ENCODE results near the gene DHCR24.

The DHCR24 gene

DNA sequence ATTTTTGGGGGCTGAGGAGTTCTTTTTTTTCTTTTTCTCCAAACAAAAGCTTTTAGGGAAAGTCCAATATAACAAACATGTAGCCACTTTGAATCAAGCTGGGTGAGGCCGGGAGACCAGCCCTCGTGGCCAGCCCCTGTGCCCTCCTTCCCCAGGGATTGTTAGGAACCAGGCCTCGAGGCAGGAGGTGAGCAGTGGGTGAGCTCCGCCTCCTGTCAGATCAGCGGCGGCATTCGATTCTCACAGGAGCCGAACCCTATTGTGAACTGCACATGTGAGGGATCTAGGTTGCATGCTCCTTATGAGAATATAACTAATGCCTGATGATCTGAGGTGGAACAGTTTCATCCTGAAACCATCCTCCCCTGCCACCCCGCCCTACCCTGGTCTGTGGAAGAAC, 44.0 kb downstream of the DHCR24 start:
- no peak for DNase-seq

DNA sequence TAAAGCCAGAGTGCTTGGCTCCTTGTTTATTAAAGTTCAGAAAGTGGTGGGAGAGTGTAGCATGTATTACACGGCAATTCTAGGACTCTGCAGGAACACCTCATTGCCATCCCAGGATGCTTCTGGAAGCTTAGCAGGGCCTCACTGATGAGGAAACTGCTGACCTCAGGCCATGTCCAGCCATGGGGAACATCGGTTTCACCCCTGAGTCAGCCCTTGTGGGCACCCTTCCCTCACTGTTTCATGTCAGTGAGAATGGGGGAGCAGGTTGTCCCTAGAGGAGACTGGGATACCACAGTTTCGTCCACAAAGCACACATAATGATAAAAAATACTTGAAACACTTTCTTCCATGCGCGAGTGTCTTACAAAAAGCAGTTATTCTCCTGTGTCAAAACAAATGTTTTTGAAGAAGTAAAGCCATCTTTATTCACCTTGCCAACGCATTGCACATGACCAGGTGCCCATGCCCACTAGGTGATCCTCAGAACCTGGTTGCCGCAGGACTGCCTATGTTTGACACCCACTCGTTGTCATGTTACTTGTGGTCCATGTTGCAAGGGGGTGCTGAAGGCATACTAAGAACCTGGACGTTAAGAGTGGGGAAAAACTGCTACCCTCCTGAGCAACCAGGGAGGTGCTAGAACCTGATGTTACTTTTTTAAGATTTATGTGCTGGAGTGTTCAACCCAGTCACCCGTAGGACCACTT, 44.6 kb downstream of the DHCR24 start:
- no peak for DNase-seq

DNA sequence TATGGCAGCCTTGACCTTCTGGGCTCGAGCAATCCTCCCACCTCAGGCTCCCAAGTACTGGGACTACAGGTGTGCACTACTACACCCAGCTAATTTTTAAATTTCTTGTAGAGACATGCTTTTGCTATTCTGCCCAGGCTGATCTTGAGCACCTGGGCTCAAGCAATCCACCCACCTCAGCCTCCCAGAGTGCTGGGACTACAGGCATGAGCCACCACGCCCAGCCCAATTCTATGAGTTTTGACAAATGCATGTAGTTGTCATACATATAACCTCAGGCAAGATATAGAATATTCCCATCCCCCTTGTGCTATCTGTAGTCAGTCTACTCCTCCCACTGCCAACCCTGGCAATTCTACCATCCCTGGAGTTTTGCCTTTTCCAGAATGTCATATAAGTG, 47.2 kb downstream of the DHCR24 start:
- DNase-seq, result no peak

DNA sequence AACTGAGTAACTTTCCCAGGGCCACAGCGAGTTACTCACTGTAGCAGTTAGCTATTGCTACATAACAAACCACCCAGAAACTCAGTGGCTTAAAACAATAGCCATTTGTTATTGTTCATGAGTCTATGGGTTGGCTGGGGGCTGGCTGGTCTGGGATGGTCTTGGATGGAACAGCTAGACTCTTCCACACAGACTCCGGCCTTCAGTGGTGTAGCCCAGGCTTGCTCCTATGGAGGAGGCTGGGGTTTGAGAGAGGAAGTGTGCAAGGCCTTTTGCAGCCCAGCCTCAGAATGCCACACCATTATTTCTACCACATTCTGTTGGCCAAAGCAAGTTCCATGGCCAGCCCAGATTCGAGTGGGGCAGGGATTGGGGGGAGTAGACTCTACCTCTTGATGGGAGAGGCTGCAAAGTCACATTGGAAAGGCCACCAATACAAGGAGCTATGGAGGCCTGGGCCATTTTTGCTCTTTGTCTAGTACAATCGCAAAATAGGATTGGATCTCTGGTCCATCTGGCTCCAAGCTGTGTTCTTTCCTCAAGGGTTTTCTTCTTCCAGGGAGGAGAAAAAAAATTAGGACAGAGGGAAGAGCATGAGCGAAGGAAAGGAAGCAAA, 48.3 kb downstream of the DHCR24 start:
- no peak for DNase-seq

DNA sequence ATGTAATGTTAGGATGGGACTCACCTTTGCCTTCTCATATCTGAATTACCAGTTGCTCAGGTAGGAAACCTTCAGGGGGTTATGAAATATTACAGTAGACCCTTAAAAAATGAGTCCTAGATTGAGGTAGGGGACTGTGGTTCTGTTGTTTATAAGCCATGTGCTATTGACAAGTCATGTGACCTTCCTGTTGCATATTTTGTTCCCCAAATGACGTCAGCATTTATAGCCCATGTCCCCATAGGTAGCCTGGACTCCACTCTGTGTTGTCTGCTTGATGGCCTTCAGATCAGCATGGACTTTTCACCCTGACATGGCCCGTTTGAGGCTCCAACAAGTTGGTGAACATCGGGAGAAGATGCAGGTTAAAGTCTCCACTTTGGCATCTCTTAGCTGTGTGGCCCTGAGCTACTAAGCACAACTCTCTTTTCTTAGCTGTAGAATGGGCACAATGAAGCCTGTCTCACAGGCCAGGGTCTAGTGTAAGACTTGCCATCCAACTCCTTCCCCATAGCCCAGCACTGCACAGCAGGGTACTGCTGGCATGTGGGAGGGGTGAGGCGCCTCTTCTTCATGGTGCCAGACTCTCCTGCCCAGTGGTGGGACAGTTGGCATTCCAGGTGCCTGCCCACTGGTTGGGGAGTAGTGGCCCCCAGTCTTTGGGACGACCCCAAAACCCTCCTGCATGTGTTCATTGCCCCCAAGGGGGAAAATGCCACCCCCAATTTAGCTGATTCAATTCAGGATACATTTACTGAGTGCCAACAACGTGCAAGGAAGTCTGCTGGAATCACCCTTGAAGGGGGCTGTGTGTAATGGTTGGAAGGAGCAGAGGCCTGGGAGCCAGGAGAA, 49.8 kb downstream of the DHCR24 start:
- DNase-seq, result no peak

DNA sequence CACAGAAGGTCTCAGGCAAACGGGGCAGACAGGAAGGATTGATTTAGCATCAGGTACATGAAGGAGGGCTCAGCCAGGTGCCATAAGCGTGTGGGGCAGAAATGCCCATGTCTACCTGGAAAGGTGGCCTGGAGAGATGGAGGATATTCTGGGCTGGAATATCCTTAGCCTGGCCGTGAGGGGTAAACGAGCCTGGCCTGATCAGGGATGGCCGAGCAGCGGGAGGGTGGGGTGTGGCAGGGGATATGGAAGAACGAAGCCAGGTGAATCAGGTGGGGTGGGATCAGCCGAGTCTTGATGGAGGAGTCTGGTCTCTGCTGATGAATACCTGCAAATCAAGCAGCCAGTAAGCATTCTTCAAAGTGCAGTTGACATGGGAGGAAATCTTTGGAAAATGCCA, 50.4 kb downstream of the DHCR24 start:
- no peak for DNase-seq

DNA sequence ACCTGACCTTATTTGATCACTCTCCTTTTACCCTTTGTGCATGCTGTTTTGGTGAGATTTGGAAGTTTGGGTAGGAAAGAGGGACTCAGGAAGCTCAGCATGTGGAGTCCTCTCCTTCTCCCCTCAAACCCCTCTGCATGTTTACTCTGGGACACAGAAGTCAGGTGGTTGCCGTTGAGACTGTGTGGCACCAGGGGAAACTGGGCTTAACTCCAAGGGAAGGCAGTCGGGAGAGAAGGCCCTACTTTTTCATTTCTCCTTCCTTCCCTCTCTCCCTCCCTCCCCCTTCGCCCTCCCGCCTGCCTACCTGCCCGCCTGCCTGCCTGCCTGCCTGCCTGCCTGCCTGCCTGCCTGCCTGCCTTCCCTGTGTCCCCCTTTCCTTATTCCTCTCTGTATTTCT, 51.0 kb downstream of the DHCR24 start:
- no peak for DNase-seq

DNA sequence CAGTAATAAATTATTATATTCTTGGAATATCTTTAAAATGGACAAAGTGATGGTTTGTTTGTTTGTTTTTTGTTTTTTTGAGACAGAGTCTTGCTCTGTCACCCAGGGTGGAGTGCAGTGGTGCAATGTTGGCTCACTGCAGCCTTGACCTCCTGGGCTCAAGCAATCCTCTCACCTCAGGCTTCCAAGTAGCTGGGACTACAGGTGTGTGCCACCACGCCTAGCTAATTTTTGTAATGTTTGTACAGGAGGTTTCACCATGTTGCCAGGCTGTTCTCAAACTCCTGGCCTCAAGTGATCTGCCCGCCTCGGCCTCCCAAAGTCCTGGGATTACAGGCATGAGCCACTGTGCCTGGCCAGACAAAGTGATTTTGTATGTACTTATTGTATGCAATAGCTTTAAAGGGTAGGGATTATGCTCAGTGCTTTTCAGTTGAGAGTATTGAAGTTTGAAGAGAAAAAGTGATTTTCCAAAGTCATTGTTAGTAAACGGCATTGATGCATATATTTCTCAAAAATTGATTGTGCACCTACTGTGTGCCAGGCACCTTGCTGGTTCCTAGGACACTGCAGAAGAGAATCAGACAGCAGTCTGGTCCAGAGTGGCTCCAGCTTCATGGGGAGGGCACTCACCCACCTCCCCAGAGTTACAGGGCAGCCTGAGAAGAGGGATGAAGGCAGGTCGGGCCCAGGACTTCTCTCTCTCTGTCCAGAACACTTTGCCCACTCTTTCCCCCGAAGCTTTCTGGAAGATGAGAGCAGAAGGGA, 51.7 kb downstream of the DHCR24 start:
- DNase-seq, result no peak

DNA sequence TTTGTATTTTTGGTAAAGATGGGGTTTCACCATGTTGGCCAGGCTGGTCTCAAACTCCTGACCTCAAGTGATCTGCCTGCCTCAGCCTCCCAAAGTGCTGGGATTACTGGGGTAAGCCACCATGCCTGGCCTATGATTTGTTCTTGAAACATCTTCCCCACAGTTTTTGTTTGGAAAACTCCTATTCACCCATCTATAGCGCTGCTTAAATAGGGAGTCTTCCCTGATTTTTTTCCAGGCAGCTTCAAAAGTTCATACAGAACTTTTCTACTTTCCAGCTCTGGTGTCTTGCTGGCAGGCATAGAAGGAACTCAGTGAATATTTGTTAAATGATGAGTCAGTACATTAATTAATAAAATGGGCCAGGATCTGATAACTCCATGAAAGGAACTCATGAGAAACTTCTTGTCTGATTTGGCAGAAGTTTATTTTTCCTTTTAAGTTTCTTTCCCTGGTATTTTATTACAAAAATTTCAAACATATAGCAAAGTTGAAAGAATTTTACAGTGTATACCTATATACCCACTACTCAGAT, 52.9 kb downstream of the DHCR24 start:
- no peak for DNase-seq

DNA sequence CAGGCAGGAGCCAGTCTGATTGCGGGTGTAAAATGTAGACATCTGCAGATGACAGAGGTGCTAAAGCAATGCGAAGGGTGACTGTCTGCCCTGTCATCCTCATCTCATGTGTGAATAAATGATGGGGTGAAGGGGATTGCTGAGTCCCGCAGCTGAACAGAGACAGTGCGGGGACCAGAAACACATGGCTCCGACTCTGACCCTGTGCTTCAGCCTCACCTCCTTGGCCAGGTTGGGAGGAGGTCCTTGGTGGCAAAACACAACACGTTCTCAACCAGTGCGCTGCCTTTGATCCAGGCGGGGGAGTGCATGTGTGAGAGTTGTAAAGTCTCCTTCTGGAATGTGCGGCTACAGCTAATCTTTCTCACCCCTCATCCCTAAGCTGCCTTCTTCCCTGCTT, 53.9 kb downstream of the DHCR24 start:
- DNase-seq, result no peak

DNA sequence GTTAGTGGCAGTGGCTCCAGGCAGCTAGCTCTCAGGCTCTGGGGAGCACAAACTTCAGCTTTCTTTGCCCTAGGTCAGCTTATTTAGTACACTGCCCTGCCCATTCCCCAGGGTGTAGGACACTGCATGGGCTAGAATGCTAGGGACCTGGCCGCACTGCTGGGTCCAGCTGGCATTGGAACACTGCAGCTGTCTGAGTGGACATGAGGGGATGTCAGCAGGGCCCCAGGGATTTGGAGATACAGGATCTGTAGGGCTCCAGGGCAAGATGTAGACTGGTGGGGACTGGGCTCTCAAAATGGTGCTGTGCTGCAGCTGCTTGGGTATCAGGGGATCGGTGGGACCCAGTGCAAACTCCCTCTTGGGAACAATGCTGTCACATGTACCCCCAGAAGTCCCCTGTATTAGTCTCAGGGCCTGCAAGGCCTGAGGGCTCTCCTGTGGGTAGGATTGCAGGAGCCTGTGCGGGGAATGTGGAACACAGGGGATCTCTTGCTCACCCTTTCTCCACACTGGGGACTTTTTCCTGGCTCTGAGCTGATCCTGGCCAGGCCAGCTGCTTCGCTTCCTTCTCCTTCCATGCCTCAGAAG, 60.7 kb downstream of the DHCR24 start:
- no peak for DNase-seq

DNA sequence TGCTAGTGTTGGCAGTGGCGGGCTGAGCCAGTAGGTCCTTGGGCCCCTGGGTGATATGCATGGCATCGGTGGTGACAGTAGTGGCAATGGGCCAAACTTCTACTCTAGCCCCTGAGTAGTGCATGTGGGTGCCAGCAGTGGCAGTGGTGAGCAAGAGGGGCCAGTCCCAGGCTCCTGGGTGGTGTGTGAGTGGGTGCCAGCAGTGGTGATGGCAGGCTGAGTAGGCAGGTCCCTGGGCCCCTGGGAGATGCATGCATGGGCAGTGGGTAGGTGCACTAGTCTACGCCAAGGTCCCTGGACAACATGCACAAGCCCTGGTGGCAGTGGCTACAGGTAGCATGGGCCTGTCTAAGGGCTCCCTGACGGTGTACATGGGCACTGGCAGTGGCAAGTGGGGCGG, 61.3 kb downstream of the DHCR24 start:
- DNase-seq, result no peak

DNA sequence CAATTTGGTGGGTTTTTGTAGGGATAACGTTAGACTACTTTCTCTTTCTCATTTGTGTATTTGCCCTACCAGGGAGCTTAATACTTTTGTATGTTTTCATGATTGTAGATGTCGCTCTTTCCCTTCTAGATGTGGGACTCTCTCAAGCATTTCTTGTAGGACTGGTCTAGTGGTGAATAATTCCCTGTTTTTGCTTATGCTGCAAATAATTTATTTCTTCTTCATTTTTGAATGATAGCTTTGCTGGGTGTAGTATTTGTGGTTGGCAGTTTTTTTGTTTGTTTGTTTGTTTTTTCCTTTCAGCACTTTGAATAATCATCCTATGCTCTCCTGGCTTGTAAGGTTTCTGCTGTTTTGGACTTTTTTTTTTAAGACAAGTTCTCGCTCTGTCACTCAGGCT, 63.3 kb downstream of the DHCR24 start:
- no peak for DNase-seq

DNA sequence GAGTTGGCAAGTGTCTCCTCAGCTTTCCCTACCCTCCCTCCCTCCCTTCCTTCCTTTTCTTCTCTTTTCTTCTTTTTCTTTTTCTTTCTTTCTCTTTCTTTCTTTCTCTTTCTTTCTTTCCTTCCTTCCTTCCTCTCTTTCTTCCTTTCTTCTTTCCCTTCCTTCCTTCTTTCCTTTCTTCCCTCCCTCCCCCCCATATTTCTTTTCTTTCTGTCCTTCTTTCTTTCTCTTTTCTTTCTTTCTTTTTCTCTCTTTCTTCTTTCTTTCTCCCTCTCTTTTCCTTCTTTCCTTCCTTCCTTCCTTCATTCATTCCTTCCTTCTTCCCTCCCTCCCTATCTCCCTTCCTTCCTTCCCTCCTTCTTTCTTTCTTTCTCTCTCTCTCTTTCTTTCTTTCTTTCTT, 67.3 kb downstream of the DHCR24 start:
- no peak for DNase-seq

DNA sequence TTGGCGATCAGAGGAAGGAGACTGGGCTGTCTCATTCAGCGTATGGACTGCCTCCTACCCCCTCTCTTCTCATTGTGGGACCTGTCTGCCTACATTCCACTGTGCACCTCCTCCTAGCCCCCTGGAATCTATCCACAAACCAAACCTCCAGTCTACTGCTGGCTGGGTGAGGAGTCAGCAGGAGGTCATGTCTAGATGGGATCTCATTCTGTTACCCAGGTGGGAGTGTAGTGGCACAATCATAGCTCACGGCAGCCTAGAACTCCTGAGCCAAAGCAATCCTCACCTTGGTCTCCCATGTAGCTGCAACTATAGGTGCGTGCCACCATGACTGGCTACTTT, 67.8 kb downstream of the DHCR24 start:
- no peak for DNase-seq

DNA sequence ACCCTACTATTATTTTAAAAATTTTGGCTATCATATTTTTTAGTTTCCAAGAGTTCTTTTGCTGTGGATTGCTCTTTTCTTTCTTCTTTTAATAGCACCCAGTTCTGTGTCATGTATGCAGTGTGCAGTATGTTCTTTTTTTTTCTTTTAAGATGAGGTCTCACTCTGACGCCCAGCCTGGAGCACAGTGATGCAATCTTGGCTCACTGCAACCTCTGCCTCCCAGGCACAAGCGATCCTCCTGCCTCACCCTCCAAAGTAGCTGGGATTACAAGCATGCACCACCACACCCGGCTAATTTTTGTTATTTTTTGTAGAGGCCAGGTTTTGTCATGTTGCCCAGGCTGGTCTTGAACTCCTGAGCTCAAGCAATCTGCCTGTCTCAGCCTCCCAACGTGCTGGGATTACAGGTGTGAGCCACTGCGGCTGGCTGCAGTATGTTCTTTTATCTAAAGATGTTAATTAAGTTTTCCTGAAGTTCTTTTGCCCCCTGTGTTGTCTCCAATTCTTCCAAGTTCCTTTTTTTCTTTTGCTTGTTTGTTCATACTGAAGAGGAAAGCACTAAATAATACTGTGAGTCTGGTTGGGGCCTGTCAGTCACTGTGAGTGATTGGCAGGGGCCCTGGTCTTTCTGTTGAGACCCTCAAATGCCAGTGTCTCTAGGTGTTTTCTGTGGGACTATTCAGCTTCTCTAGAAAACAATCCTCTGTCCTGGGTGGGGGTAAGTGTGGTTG, 68.4 kb downstream of the DHCR24 start:
- DNase-seq, result no peak

DNA sequence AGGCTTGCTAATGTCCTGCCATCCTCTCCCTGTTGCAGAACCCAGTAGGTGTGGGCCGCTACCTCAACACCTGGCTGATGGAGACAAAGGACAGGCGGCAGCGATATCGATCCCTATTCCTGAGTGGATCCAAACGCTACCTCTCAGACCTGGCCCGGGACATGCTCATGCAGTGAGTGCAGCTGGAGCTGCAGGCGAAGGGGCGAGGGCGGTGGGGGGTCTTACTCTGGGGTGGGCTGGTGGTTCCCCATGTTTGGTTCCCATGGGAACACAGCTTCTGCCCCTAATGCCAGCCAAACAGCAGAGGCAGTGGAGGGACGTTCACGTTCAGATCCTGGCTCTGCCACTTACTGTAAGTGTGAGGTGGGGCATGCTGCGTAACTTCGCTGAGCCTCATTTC, 70.0 kb downstream of the DHCR24 start:
- no peak for DNase-seq

DNA sequence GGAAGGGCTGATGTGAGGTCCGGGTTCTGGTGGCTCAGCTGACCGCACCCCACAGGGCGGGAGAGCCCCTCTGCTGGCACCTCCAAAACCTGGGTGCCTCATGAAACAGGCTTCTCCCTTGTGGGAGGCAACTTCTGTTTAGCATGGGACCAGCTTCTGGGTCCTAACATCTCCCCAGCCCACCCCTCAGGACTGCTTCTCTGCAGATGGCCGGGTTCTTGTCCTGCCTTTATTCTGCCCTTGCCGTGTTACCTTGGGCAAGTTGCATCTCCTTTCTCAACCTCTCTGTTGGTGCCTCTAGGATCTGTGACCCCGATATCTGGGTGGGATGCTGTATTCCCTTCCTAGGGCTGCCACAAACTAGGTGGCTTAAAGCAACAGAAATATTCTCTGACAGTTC, 70.9 kb downstream of the DHCR24 start:
- DNase-seq, result no peak

DNA sequence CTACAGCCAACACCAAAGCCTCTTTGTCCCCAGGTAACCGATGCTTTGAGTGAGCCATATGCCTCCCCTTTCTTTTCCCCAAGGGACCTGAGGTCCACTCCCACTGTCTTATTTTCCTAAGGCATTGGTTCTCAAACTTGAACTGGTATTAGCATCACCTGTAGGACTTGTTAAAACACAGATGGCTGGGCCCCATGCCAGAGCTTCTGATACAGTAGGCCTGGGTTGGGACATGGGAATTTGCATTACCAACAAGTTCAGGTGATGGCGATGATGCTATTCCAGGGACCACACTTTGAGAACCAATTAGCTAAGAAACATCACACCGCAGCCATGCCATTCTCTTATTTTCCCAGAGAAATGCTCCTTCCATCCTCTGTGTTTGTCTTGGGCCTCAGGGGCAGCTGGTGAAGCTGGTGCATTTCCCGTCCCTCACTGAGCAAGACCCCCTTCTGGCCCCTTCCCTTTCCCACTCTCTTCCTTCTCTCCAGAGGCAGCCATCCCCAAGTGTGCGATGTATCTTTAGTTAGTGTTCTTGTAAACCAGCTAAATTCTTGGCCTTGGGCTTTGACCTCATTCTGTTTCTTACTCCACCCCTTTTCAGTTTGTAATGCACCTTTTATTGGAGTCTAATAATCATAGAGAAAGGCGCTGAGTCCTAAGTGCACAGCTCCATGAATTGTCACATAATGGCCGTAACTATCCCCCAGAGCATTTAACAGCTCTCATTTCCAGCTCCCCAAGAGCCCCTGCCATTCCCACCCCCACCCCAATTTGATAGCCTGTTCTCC, 71.7 kb downstream of the DHCR24 start:
- no peak for DNase-seq

DNA sequence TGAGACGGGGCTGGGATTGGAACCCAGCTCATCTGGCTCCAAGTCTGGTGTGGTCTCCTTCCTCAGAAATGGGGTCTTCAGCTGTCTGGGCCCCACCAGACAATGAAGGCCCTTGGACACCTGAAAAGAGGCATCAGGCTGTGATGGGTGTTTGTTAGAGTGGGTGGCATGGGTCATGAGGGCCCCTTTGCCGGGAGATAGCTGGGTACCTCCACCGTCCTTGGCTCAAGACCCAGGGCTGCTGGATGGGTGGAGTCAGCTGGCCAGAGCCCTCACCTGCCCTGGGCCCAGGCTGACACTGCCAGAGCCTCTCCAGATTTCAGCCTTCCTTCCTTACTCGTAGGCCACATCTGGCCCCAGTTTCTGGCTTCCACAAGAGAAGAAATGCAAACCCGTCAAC, 72.4 kb downstream of the DHCR24 start:
- no peak for DNase-seq

DNA sequence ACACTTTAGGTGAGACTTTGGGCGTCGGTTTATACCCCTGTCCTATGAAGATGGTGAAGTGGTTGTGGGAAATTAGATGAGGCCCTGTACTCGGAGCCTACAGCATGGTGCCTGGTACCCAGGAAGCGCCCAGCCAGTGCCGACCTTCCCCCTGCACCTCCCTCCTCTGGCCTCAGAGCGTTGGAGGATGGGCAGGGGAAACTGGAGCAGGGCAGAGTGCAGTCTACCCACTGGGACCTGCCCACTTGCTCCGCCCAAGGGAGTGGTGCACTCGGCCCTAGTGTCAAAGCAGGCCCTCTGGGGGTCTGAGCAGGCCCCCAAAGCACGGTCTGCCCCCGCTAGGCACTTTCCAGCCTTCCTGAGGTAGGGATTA, 72.9 kb downstream of the DHCR24 start:
- DNase-seq, result no peak
